GM10266 (cell line): ENCODE data around the gene ABAT.

Experiments used
- DNase-seq: peaks from one replicate; pipeline ENCODE4 v3.0.0; 2012; ENCODE audit errors: extremely low spot score
- CTCF ChIP-seq: IDR thresholded peaks from 2 replicates; pipeline ENCODE4 v1.5.1; 2012; ENCODE audit warnings: mild to moderate bottlenecking, low read depth; ENCODE audit not compliant: control insufficient read depth, insufficient read depth; ENCODE audit errors: missing control alignments

The ABAT gene

GRCh38 chr16:8714807-8715206, 40.4 kb downstream of the ABAT start:
- no peak for DNase-seq

GRCh38 chr16:8716052-8716451, 41.6 kb downstream of the ABAT start:
- no peak for DNase-seq
- no peak for TF ChIP-seq CTCF

More at GRCh38 chr16:8714807-8715206, 40.4 kb downstream of the ABAT start:
- no peak for TF ChIP-seq CTCF

- DNase-seq, result no peak
- no peak for TF ChIP-seq CTCF
These were observed 42.2 kb downstream of the ABAT start for GRCh38 chr16:8716592-8716991.

GRCh38 chr16:8717469-8717868, 43.1 kb downstream of the ABAT start:
- no peak for DNase-seq
- TF ChIP-seq CTCF, result no peak

GRCh38 chr16:8717892-8718415, 43.5 kb downstream of the ABAT start:
- TF ChIP-seq CTCF, result no peak
- DNase-seq, result no peak

GRCh38 chr16:8718851-8719680, 44.6 kb downstream of the ABAT start:
- no peak for TF ChIP-seq CTCF
- no peak for DNase-seq
